Smooth muscle cell (in vitro differentiated cells): ENCODE measurements around the gene SCAP. TPM values are rescaled to one million over a fixed set of nuclear protein-coding genes. Genes with fewer than 3 reads are reported as not detected.

Experiments
- DNase-seq: peaks from one replicate; lab custom pipeline; 2025; ENCODE audit not compliant: unreplicated experiment; lab: John Stamatoyannopoulos, UW
- H2AFZ ChIP-seq: fragments of 200-600 bp; sonication (generic); 2 replicates; pipeline ENCODE4 v1.6.0; 2016; ENCODE audit warnings: antibody characterized with exemption, low read depth, mild to moderate bottlenecking
- H3F3A ChIP-seq: fragments of 200-600 bp; sonication (generic); 2 replicates; pipeline ENCODE4 v1.6.0; 2017; ENCODE audit warnings: antibody characterized with exemption, low read depth
- H3K27ac ChIP-seq: fragments of 200-600 bp; sonication (generic); 2 replicates; pipeline ENCODE4 v1.5.1; 2016; ENCODE audit warnings: low read depth, mild to moderate bottlenecking
- H3K27me3 ChIP-seq: fragments of 200-600 bp; sonication (generic); 2 replicates; pipeline ENCODE4 v1.6.1; 2016; ENCODE audit warnings: low read depth, mild to moderate bottlenecking
- H3K36me3 ChIP-seq: fragments of 200-600 bp; sonication (generic); 2 replicates; pipeline ENCODE4 v1.5.1; 2016; ENCODE audit warnings: low read depth
- H3K4me1 ChIP-seq: fragments of 200-600 bp; sonication (generic); 2 replicates; pipeline ENCODE4 v1.5.1; 2016; ENCODE audit warnings: low read depth
- H3K4me2 ChIP-seq: fragments of 200-600 bp; sonication (generic); 2 replicates; pipeline ENCODE4 v1.6.0; 2016; ENCODE audit warnings: mild to moderate bottlenecking
- H3K4me3 ChIP-seq: fragments of 200-600 bp; sonication (generic); 2 replicates; pipeline ENCODE4 v1.5.1; 2016; ENCODE audit warnings: mild to moderate bottlenecking
- H3K79me2 ChIP-seq: fragments of 200-600 bp; sonication (generic); 2 replicates; pipeline ENCODE4 v1.6.0; 2016; ENCODE audit warnings: low read depth, mild to moderate bottlenecking
- H3K9ac ChIP-seq: fragments of 200-600 bp; sonication (generic); 2 replicates; pipeline ENCODE4 v1.6.0; 2016; ENCODE audit warnings: low read depth
- H3K9me3 ChIP-seq: fragments of 200-600 bp; sonication (generic); replicated peaks from 2 replicates; pipeline ENCODE4 v1.5.1; 2016; ENCODE audit warnings: low read depth
- H4K20me1 ChIP-seq: fragments of 200-600 bp; sonication (generic); 2 replicates; pipeline ENCODE4 v1.6.0; 2016; ENCODE audit warnings: low read depth
- WGBS: methylation state at CpG from one replicate; pipeline ENCODE4 v1.1.7; 2016; ENCODE audit warnings: low lambda C conversion rate; 5-methylcytosine and 5-hydroxymethylcytosine counted together
- polyA plus RNA-seq: library from polyadenylated mRNA; unstranded; fragments of >200 nt; fragmentation: Nextera tagmentation; extraction: Ambion mirVana; gene quantifications from 2 replicates; pipeline ENCODE4 v1.2.1, GENCODE V29; 2016
- total RNA-seq: library from RNA; depleted of rRNA; stranded (reverse); fragments of >200 nt; gene quantifications from 2 replicates; pipeline ENCODE4 v1.2.3, GENCODE V29; 2014
- TF ChIP-seq, protein P1 (sequence below): fragments of 200-600 bp; sonication (generic); IDR thresholded peaks from 2 replicates; pipeline ENCODE4 v1.5.1; 2017; ENCODE audit warnings: borderline replicate concordance, mild to moderate bottlenecking, antibody characterized with exemption; ENCODE audit not compliant: insufficient read depth, poor library complexity, severe bottlenecking

SCAP gene
- total and polyA plus RNA-seq, 2 experiments from 2014 or later = 29.2 to 31.0 TPM

DNA sequence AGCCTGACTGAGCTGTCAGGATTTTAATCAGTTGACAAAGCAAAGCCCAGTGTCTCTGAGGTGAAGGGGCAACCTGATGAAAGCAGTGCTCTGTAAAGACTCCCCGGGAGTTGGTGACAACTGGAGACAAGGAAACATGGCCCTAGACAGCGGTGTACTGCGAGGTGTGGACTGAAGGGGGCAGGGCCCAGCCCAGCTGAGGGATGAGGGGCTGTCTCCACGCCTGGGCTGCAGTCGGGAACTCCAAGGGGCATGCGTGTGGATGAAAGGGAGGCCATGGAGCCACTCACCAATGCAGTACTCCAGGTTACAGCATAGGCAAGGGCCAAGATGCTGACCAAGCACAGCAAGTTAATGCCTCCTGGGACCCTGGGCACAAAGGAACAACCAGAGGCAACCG lies 45.1 kb downstream of the SCAP start:
- H3K27me3 ChIP-seq = no peaks in the 10 kb centered on the region
- H3K79me2 ChIP-seq = no peaks in the 10 kb centered on the region
- no peaks in the 10 kb centered on the region for H3K9me3 ChIP-seq
- no peaks in the 10 kb centered on the region for H4K20me1 ChIP-seq
- H3K9ac ChIP-seq = no peak overlapping the region
- no peak overlapping the region for H2AFZ ChIP-seq
- no peaks in the 10 kb centered on the region for H3F3A ChIP-seq
- no peak overlapping the region for H3K4me2 ChIP-seq
- H3K4me1 ChIP-seq = no peaks in the 10 kb centered on the region
- 95% methylated on average over 7 of the region's 7 CpGs for WGBS
- no peak overlapping the region for H3K4me3 ChIP-seq
- DNase-seq = no peak
- no peak overlapping the region for H3K27ac ChIP-seq
- H3K36me3 ChIP-seq = no peaks in the 10 kb centered on the region
- TF ChIP-seq, protein P1, sequence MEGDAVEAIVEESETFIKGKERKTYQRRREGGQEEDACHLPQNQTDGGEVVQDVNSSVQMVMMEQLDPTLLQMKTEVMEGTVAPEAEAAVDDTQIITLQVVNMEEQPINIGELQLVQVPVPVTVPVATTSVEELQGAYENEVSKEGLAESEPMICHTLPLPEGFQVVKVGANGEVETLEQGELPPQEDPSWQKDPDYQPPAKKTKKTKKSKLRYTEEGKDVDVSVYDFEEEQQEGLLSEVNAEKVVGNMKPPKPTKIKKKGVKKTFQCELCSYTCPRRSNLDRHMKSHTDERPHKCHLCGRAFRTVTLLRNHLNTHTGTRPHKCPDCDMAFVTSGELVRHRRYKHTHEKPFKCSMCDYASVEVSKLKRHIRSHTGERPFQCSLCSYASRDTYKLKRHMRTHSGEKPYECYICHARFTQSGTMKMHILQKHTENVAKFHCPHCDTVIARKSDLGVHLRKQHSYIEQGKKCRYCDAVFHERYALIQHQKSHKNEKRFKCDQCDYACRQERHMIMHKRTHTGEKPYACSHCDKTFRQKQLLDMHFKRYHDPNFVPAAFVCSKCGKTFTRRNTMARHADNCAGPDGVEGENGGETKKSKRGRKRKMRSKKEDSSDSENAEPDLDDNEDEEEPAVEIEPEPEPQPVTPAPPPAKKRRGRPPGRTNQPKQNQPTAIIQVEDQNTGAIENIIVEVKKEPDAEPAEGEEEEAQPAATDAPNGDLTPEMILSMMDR = no peak

DNA sequence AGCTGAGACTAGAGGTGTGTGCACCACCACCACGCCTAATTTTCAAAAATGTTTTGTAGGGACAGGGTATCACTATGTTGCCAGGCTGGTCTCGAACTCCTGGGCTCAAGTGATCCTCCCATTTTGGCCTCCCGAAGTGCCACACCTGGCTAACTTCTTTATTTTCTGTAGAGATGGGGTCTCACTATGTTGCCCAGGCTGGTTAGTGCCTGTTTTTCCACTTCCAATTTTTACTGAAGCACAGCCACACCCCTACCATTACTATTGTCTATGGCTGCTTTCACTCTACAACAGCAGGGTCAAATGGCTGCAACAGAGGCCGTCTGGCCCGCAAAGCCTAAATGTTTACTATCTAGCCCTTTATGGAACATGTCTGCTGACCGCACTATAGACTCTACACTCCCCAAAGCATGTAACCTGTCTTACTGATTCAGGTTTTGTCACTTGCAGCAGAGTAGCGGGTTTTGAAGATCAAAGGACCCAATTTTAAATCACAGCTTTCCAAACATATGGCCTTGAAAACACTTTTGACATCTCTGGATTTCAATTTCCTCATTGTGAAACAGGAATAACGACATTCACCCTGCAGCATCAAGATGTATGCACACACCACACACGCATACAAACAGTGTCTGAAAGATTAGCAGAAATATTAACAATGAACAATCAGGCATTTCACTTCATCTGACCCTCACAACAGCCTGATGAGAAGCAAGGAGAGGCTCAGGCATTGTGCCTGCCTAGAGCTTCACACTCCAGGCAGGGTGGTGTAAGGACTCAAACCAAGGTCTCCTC lies 46.1 kb downstream of the SCAP start:
- H3K4me2 ChIP-seq = no peak overlapping the region
- H4K20me1 ChIP-seq = no peaks in the 10 kb centered on the region
- TF ChIP-seq, protein P1 = no peak
- H3K27ac ChIP-seq = no peak overlapping the region
- H3K9me3 ChIP-seq = no peaks in the 10 kb centered on the region
- H3K36me3 ChIP-seq = no peaks in the 10 kb centered on the region
- H3K79me2 ChIP-seq = no peaks in the 10 kb centered on the region
- no peaks in the 10 kb centered on the region for H3K27me3 ChIP-seq
- DNase-seq = no peak
- no peak overlapping the region for H3K4me3 ChIP-seq
- H2AFZ ChIP-seq = no peak overlapping the region
- WGBS = 95% methylated on average over 9 of the region's 9 CpGs
- no peaks in the 10 kb centered on the region for H3F3A ChIP-seq
- H3K4me1 ChIP-seq = no peaks in the 10 kb centered on the region
- H3K9ac ChIP-seq = no peak overlapping the region

DNA sequence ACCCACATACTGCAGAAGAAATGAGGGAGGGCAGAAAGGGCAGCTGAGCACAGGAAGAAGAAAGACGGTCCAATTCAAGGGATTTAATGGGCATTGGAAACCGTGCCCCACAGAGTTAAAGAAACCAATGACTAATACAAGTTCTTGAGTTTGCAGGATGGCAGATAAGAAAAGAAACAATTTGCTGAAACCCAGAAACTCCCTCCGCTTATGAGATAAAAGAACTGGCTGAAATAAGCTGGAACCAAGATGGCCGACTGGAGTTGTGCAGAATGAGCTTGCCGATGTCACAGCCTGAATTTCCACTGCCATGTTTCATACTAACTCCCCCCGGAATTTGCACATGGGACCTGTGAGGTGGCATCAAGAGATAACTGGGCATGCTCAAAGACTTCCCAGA lies 47.1 kb downstream of the SCAP start:
- H3K27me3 ChIP-seq = no peaks in the 10 kb centered on the region
- H3K79me2 ChIP-seq = no peaks in the 10 kb centered on the region
- H4K20me1 ChIP-seq = no peaks in the 10 kb centered on the region
- 67% methylated on average over 6 of the region's 6 CpGs for WGBS
- no peak overlapping the region for H3K27ac ChIP-seq
- H3F3A ChIP-seq = no peaks in the 10 kb centered on the region
- TF ChIP-seq, protein P1 = no peak
- H2AFZ ChIP-seq = no peak overlapping the region
- no peaks in the 10 kb centered on the region for H3K36me3 ChIP-seq
- DNase-seq = no peak
- no peak overlapping the region for H3K9ac ChIP-seq
- no peaks in the 10 kb centered on the region for H3K9me3 ChIP-seq
- no peaks in the 10 kb centered on the region for H3K4me1 ChIP-seq
- H3K4me2 ChIP-seq = no peak overlapping the region
- no peak overlapping the region for H3K4me3 ChIP-seq

DNA sequence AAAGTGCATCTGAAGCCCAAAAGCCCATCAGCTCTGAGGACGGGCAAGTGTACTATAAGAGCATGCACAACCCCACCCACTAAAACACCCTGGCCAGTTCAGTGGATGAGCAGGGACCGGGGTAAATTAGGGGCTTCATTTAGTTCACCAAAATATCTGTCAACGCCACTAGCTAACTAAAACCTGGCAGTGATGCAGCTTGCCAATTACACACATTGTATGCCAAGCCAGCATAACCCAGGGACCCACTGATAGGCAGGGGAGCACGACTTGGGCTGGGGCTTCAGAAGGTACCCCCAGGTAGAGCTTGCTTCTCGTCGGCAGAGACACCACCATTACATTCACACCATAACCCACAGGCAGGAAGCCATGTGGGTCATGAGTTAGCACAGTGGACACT lies 47.9 kb downstream of the SCAP start:
- WGBS = 94% methylated on average over 6 of the region's 6 CpGs

More for the DNA sequence above, 47.9 kb downstream of the SCAP start:
- Histone ChIP-seq H3K9me3 (no peaks in the 10 kb centered on the region), H3K27ac (no peak overlapping the region), H3K27me3 (no peaks in the 10 kb centered on the region), H3F3A (no peaks in the 10 kb centered on the region), H3K9ac (no peak overlapping the region), H3K4me1 (no peaks in the 10 kb centered on the region), H2AFZ (no peak overlapping the region), H3K79me2 (no peaks in the 10 kb centered on the region), H3K4me2 (no peak overlapping the region), H3K4me3 (no peak overlapping the region), H4K20me1 (no peaks in the 10 kb centered on the region), H3K36me3 (no peaks in the 10 kb centered on the region)
- no peak for DNase-seq
- TF ChIP-seq, protein P1 = no peak
